Thyroid gland (tissue), 4 donors: ENCODE data around the gene DDX56. TPM values are rescaled to one million over a fixed set of nuclear protein-coding genes. Genes with fewer than 3 reads are reported as not detected.
A peak's percentile ranks its signal among the peaks of the same experiment; 100 is the strongest.

ENCODE experiments used
- DNase-seq, 2 donors: peaks; one replicate each; pipeline ENCODE4 v3.0.0-alpha.2; 2019
- H3K27ac ChIP-seq, 3 donors: fragments of 200-600 bp; sonication (generic); 1 replicate in 2 of 3; 2 replicates in 1 of 3; pipeline ENCODE4 v1.5.1; 2016 to 2019; ENCODE audit warnings: mild to moderate bottlenecking in 1 of 3, moderate library complexity in 1 of 3
- H3K27me3 ChIP-seq: fragments of 200-600 bp; sonication (generic); one replicate; pipeline ENCODE4 v1.5.1; 2019
- H3K36me3 ChIP-seq, 2 donors: fragments of 200-600 bp; sonication (generic); one replicate each; pipeline ENCODE4 v1.5.1; 2016 to 2019
- H3K4me1 ChIP-seq, 2 donors: fragments of 200-600 bp; sonication (generic); one replicate each; pipeline ENCODE4 v1.5.1; 2017 to 2019
- H3K4me3 ChIP-seq, 3 donors: fragments of 200-600 bp; sonication (generic); replicated peaks in 1 of 3; 1 replicate in 2 of 3; 2 replicates in 1 of 3; pipeline ENCODE4 v1.5.1; 2016; ENCODE audit warnings: mild to moderate bottlenecking in 1 of 3
- H3K9me3 ChIP-seq: fragments of 200-600 bp; sonication (generic); one replicate; pipeline ENCODE4 v1.5.1; 2017
- CTCF ChIP-seq, 6 experiments: fragments of 200-600 bp in 3 of 6; fragments of 450-650 bp in 3 of 6; sonication (generic) in 3 of 6; IDR thresholded peaks; one replicate each; pipeline ENCODE4 v1.5.1; 2016 to 2019; ENCODE audit warnings: antibody characterized with exemption in 6 of 6, mild to moderate bottlenecking in 2 of 6, inconsistent platforms in 1 of 6, moderate library complexity in 1 of 6
- POLR2A ChIP-seq, 2 donors: fragments of 450-650 bp; IDR thresholded peaks; one replicate each; pipeline ENCODE4 v1.6.1; 2017; ENCODE audit warnings: antibody characterized with exemption in 2 of 2, mild to moderate bottlenecking in 2 of 2, moderate library complexity in 1 of 2
- WGBS, 2 donors: methylation state at CpG; one replicate each; pipeline ENCODE4 v1.1.5; 2017; 5-methylcytosine and 5-hydroxymethylcytosine counted together
- intact Hi-C: fragments of 100-400 bp; cut with DNase I; formaldehyde crosslinking; loops from one replicate; pipeline ENCODE4 v1.15.1; 2023
- total RNA-seq, 4 donors: library from RNA; depleted of rRNA; stranded (reverse); fragments of >200 nt; gene quantifications; one replicate each; pipeline ENCODE4 v1.2.3, GENCODE V29; 2016

DDX56 gene
- total RNA-seq, 4 donors from 2014 or later, result 47.3 to 77.3 (median 62.1) TPM

GRCh38 chr7:44574287-44574872 lies 672 bp upstream of the DDX56 start:
- H3K4me3 ChIP-seq, result peak overlapping the region; percentile 33 to 92 (median 83)
- no peaks in the 10 kb centered on the region for H3K27me3 ChIP-seq
- WGBS, 2 donors, result 30 to 31% methylated on average over 14 to 18 of the region's 18 CpGs
- H3K36me3 ChIP-seq, result peaks cover 37 to 41% of the 10 kb centered on the region in 2 donors
- H3K9me3 ChIP-seq, result no peaks in the 10 kb centered on the region
- intact Hi-C loops, result no loop called here
- H3K4me1 ChIP-seq, result peaks cover 17 to 30% of the 10 kb centered on the region in 2 donors
- peak in 1 of 2 donors; percentile 16 for DNase-seq
- no peak for TF ChIP-seq POLR2A (IDR thresholded peaks at IDR 0.05)
- TF ChIP-seq CTCF (IDR thresholded peaks at IDR 0.05), result no peak
- peak overlapping the region; percentile 63 to 84 (median 74) for H3K27ac ChIP-seq

- WGBS, 2 donors, result 72 to 81% methylated on average over 5 of the region's 5 CpGs
- intact Hi-C loops, result no loop called here
- TF ChIP-seq CTCF (IDR thresholded peaks at IDR 0.05) (no peak), POLR2A (IDR thresholded peaks at IDR 0.05) (no peak)
- H3K4me1 ChIP-seq, result peaks cover 17 to 24% of the 10 kb centered on the region in 2 donors
- peaks cover 42 to 48% of the 10 kb centered on the region in 2 donors for H3K36me3 ChIP-seq
- no peak for DNase-seq
- no peaks in the 10 kb centered on the region for H3K9me3 ChIP-seq
- no peaks in the 10 kb centered on the region for H3K27me3 ChIP-seq
- H3K27ac ChIP-seq, result peak overlapping the region in 2 of 3 donors; percentile 63 to 84
- peak overlapping the region in 2 of 3 donors; percentile 83 to 92 for H3K4me3 ChIP-seq
Observed at GRCh38 chr7:44572771-44573170, 937 bp downstream of the DDX56 start.

- WGBS, 2 donors, result 92 to 96% methylated on average over 9 of the region's 9 CpGs
- no peaks in the 10 kb centered on the region for H3K27me3 ChIP-seq
- no peaks in the 10 kb centered on the region for H3K9me3 ChIP-seq
- TF ChIP-seq POLR2A (IDR thresholded peaks at IDR 0.05) (no peak), CTCF (IDR thresholded peaks at IDR 0.05) (no peak)
- peaks cover 53 to 68% of the 10 kb centered on the region in 2 donors for H3K36me3 ChIP-seq
- H3K4me3 ChIP-seq, result no peak overlapping the region
- H3K27ac ChIP-seq, result no peak overlapping the region
- DNase-seq, result no peak
- H3K4me1 ChIP-seq, result peaks cover 14 to 22% of the 10 kb centered on the region in 2 donors
- intact Hi-C loops, result loop anchor here (10.0 kb wide), 2 partner anchors 325 to 565 kb away; no protein-coding TSS in a partner anchor
Observed at GRCh38 chr7:44569959-44570358, 3.7 kb downstream of the DDX56 start.

- Histone ChIP-seq H3K27me3 (no peaks in the 10 kb centered on the region), H3K4me3 (no peak overlapping the region), H3K36me3 (peaks cover 57 to 69% of the 10 kb centered on the region in 2 donors), H3K4me1 (peaks cover 7 to 14% of the 10 kb centered on the region in 2 donors), H3K9me3 (no peaks in the 10 kb centered on the region), H3K27ac (no peak overlapping the region)
- DNase-seq, result no peak
- WGBS, 2 donors, result 82 to 88% methylated on average over 9 to 13 of the region's 17 CpGs
- TF ChIP-seq CTCF (IDR thresholded peaks at IDR 0.05) (no peak), POLR2A (IDR thresholded peaks at IDR 0.05) (no peak)
- intact Hi-C loops, result loop anchor here (10.0 kb wide), 2 partner anchors 324 to 566 kb away; no protein-coding TSS in a partner anchor
Observed at GRCh38 chr7:44568771-44569560, 4.7 kb downstream of the DDX56 start.

GRCh38 chr7:44567884-44568283 lies 5.8 kb downstream of the DDX56 start:
- no peaks in the 10 kb centered on the region for H3K9me3 ChIP-seq
- DNase-seq, result no peak
- no peak for TF ChIP-seq POLR2A (IDR thresholded peaks at IDR 0.05)
- no peak for TF ChIP-seq CTCF (IDR thresholded peaks at IDR 0.05)
- H3K4me3 ChIP-seq, result no peak overlapping the region
- intact Hi-C loops, result loop anchor here (10.0 kb wide), 2 partner anchors 323 to 567 kb away; no protein-coding TSS in a partner anchor
- peaks cover 57 to 69% of the 10 kb centered on the region in 2 donors for H3K36me3 ChIP-seq
- H3K4me1 ChIP-seq, result peaks cover 3 to 9% of the 10 kb centered on the region in 2 donors
- no peak overlapping the region for H3K27ac ChIP-seq
- H3K27me3 ChIP-seq, result no peaks in the 10 kb centered on the region
- WGBS, 2 donors, result 92 to 97% methylated on average over 6 of the region's 6 CpGs
